Mesothelial cell of epicardium (in vitro differentiated cells): ENCODE data around the gene CPNE8. TPM values are rescaled to one million over a fixed set of nuclear protein-coding genes. Genes with fewer than 3 reads are reported as not detected.

Source experiments
- DNase-seq, 2 experiments: peaks; one replicate each; pipeline ENCODE4 v3.0.0; 2021; ENCODE audit warnings: low spot score in 2 of 2; ENCODE audit not compliant: unreplicated experiment in 2 of 2
- H3K27ac Mint-ChIP-seq: 2 replicates; pipeline ENCODE4 v1.8.0; 2021; ENCODE audit warnings: mixed read lengths
- H3K27me3 Mint-ChIP-seq: 2 replicates; pipeline ENCODE4 v1.8.0; 2021; ENCODE audit warnings: low read depth, mixed read lengths
- H3K36me3 Mint-ChIP-seq: 2 replicates; pipeline ENCODE4 v1.8.0; 2021; ENCODE audit warnings: mixed read lengths
- H3K4me1 Mint-ChIP-seq: 2 replicates; pipeline ENCODE4 v1.8.0; 2021; ENCODE audit warnings: mixed read lengths
- H3K4me3 Mint-ChIP-seq: 2 replicates; pipeline ENCODE4 v1.8.0; 2021; ENCODE audit warnings: mild to moderate bottlenecking, moderate library complexity, mixed read lengths
- H3K9me3 Mint-ChIP-seq: 2 replicates; pipeline ENCODE4 v1.8.0; 2021; ENCODE audit warnings: mixed read lengths
- CTCF ChIP-seq: fragments of 200-600 bp; sonication (generic); IDR thresholded peaks from one replicate; pipeline ENCODE4 v1.5.0; 2021; ENCODE audit warnings: antibody characterized with exemption; ENCODE audit not compliant: unreplicated experiment
- total RNA-seq: library from RNA; stranded (reverse); gene quantifications from 3 replicates; pipeline ENCODE4 v1.2.1, GENCODE V29; 2021

CPNE8 gene
- total RNA-seq, 1 donor from 2014 or later: 8.8 TPM

- Mint-ChIP-seq H3K27ac (no peak overlapping the region), H3K9me3 (no peaks in the 10 kb centered on the region), H3K36me3 (no peaks in the 10 kb centered on the region), H3K27me3 (no peaks in the 10 kb centered on the region), H3K4me3 (no peak overlapping the region), H3K4me1 (no peaks in the 10 kb centered on the region)
- TF ChIP-seq CTCF: no peak
- no peak for DNase-seq
Measured at GRCh38 chr12:38771871-38772270, 133.5 kb downstream of the CPNE8 start.

GRCh38 chr12:38761636-38762342 is 143.6 kb downstream of the CPNE8 start:
- H3K4me1 Mint-ChIP-seq: no peaks in the 10 kb centered on the region
- no peaks in the 10 kb centered on the region for H3K36me3 Mint-ChIP-seq
- no peaks in the 10 kb centered on the region for H3K9me3 Mint-ChIP-seq

GRCh38 chr12:38761111-38761510 is 144.3 kb downstream of the CPNE8 start:
- no peak overlapping the region for H3K27ac Mint-ChIP-seq
- H3K27me3 Mint-ChIP-seq: no peaks in the 10 kb centered on the region
- no peak overlapping the region for H3K4me3 Mint-ChIP-seq
- TF ChIP-seq CTCF: no peak
- no peaks in the 10 kb centered on the region for H3K36me3 Mint-ChIP-seq
- H3K4me1 Mint-ChIP-seq: no peaks in the 10 kb centered on the region
- DNase-seq: no peak
- H3K9me3 Mint-ChIP-seq: no peaks in the 10 kb centered on the region

More at GRCh38 chr12:38761636-38762342, 143.6 kb downstream of the CPNE8 start:
- Mint-ChIP-seq H3K4me3 (no peak overlapping the region), H3K27ac (no peak overlapping the region), H3K27me3 (no peaks in the 10 kb centered on the region)
- no peak for TF ChIP-seq CTCF
- no peak for DNase-seq

GRCh38 chr12:38759621-38760020 is 145.8 kb downstream of the CPNE8 start:
- DNase-seq: no peak
- no peaks in the 10 kb centered on the region for H3K36me3 Mint-ChIP-seq
- H3K27me3 Mint-ChIP-seq: no peaks in the 10 kb centered on the region
- no peaks in the 10 kb centered on the region for H3K4me1 Mint-ChIP-seq
- H3K9me3 Mint-ChIP-seq: no peaks in the 10 kb centered on the region
- H3K4me3 Mint-ChIP-seq: no peak overlapping the region
- TF ChIP-seq CTCF: no peak
- no peak overlapping the region for H3K27ac Mint-ChIP-seq

- Mint-ChIP-seq H3K27ac (no peak overlapping the region), H3K36me3 (peaks cover 9% of the 10 kb centered on the region), H3K4me1 (peaks cover 2% of the 10 kb centered on the region), H3K9me3 (peaks cover 10% of the 10 kb centered on the region), H3K27me3 (no peaks in the 10 kb centered on the region), H3K4me3 (no peak overlapping the region)
- TF ChIP-seq CTCF: no peak
- DNase-seq: no peak
Measured at GRCh38 chr12:38746744-38747143, 158.6 kb downstream of the CPNE8 start.

GRCh38 chr12:38745601-38746000 is 159.8 kb downstream of the CPNE8 start:
- Mint-ChIP-seq H3K36me3 (peaks cover 7% of the 10 kb centered on the region), H3K4me1 (peaks cover 2% of the 10 kb centered on the region), H3K9me3 (peaks cover 7% of the 10 kb centered on the region), H3K4me3 (no peak overlapping the region), H3K27me3 (no peaks in the 10 kb centered on the region), H3K27ac (no peak overlapping the region)
- no peak for TF ChIP-seq CTCF
- DNase-seq: no peak
